Measurements from ENCODE around the gene LRRC46.

LRRC46 gene

DNA sequence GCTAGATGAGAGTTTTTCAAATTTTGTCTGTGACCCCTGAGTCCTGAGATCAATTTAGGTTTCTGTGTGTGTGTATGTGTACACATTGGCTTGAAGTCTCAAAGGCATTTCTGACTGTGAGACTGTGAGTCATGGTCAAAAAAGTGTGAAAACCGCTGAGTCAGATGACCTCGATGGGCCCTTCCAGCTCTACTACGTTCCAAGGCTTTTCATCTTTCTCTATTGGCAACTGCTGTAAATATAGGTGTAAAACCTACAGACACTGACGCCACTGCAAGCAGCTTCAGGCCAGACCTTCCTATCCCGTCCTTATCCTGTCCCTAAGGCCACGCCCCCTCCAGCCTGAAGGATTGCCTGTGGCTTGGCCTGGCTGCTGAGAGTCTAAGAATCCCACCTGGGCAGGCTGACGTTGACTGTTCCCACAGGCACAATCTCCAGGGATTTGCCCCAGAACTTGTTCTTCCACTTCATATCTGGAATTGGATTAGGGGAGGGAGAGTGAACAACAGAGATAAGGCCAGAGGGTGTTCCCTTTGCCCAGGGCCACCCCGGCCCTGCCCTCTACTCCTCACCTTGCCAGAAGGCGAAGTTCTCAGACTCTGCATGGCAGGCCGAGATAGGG is 21.2 kb upstream of the LRRC46 start:
- DNase-seq (ENCODE audit: low read depth): peak; percentile 76

DNA sequence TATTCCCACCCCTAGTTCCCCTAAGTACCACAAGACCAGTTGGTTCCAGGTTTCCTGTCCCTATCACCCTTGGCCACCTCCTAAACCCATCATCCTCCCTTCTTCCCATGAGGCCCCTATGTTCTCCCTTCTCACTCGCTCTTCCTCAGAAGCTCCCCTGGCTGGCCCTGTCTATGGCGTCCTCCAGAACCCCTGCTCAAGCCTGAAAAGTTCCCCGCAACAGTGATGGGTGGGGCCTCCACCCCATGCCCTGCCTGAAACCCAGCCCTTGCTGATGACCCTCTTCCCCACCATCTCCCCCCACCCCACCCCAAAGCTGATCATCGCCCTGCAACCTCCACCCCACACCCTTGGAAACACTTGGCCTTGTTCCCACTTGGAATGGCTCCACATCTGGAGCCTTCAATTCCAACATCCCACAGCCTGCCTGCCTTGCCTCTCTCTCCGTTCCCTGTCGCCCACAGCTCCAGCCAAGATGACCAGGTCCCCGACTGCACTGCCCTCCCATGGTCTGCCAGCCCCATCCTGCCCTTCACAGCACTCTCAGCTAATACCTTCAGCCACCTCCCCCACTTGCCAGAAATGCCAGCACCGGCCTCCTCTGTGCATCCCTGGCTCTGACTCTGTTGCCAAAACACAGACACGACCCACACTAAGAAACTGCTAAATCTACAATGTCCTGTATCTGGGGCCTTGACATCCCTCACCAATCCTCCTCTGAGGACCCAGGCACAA is 20.4 kb upstream of the LRRC46 start:
- DNase-seq (ENCODE audit: low read depth): no peak

DNA sequence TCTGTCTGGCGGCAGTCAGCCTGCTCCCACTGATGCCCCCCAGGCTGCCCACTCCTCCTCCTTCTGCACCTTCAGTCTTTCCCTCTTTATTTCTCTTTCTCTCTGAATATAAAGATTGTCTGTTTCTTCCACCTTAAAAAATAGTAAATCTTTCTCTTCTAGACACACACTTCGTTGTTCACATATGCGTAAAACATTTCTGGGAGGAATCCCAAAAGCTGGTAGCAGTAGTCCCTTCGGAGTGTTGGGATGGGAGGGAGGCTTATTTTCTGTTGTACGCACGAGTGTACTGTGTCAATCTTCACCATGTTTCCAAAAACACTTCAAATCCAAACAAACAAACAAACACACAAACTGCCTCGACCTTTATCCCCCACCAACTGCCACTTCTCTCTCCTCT is 19.8 kb upstream of the LRRC46 start:
- DNase-seq (ENCODE audit: low read depth): no peak

DNA sequence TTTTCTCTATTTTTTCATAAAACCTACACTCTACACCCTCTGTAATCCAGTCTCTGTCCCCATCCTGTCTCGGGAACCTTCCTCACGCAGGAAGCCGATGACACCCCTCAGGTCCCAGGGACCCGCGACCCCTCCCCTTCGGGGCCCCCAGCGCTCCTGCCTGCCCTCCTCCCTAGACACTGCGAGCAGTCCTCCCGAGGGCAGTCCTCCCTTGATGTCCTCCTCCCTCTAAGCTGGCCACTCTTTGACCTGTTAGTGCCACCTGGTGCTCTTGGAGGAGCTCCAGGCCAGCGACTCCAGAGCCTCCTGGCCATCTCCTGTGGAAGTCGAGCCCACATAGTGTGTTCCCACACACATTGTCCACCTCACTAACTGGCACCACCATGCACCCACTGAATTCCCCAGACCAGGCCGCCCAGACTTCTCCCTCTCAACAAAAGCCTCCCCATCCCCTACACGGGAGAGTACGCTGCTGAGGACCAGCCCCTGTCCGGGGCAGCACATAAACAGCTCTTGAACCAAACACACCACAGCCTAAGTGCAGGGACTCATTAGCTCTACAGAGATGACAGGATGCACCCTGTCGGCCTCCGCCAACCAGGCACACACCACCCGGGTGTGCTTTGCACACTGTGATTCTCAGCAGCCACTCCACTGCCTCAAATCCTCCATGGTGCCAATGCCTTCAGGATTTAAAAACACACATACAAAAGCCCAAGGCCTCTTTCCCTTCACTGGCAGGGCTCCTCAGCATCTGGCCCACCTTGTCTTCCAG is 19.1 kb upstream of the LRRC46 start:
- DNase-seq (ENCODE audit: low read depth): no peak

DNA sequence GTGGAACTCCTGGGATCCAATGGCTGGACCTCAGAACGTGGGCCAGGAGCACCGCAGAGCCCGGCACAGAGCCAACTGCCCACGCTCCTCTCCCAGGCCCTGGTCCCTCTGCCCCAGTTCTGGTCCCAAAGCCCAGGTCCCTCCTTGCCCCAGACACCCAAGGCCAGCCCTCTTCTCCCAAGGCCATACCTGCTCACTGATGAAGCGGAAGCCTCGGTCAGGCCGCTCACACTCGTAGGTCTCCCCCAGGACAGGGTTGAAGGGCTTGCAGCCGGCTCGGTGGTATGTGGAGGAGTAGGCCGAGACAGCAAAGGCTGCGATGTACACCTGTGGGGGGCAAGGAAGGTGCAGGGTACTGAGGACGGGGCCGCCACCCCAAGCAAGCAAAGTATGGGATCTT is 18.4 kb upstream of the LRRC46 start:
- DNase-seq (ENCODE audit: low read depth): no peak

GRCh38 chr17:47813512-47814031 is 17.9 kb upstream of the LRRC46 start:
- no peak for DNase-seq (ENCODE audit: low read depth)

DNA sequence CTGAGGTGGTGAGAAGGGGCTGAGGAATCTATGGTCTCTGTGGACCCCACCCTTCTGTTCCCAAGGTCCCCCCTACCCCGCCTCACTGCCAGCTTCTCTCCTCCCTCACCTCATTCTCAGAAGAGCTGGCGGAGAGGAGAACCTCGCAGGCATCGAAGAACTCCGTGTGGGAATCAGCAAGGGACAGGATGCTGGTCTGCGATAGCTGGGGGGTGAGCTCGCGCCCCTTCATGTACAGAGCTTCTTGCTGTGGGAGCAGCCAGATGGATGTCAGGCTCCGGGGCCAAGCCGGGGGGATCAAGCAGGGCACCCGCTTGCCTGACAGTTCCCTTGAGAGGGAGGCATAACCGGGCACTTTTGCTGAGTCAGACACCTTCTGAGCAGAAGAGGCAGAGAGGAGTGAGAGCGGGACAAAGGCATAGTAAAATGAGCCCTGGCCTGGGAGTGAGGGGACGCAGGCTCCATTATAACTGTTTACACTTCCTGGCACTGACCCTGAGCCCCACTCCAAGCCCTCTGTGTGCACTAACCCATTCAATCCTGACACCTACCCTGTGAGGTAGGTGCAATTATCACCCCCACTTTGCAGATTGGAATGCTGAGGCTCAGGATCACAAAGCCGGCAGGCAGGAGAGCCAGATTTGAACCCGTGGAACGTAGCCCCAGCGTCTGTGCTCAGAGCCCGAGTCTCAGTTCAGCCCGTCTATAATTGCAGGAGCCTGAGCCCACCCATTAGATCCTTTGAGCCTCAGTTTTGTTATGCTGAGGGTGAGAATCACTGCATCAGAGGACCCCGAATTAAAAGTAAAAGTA is 16.2 kb upstream of the LRRC46 start:
- no peak for DNase-seq (ENCODE audit: low read depth)

DNA sequence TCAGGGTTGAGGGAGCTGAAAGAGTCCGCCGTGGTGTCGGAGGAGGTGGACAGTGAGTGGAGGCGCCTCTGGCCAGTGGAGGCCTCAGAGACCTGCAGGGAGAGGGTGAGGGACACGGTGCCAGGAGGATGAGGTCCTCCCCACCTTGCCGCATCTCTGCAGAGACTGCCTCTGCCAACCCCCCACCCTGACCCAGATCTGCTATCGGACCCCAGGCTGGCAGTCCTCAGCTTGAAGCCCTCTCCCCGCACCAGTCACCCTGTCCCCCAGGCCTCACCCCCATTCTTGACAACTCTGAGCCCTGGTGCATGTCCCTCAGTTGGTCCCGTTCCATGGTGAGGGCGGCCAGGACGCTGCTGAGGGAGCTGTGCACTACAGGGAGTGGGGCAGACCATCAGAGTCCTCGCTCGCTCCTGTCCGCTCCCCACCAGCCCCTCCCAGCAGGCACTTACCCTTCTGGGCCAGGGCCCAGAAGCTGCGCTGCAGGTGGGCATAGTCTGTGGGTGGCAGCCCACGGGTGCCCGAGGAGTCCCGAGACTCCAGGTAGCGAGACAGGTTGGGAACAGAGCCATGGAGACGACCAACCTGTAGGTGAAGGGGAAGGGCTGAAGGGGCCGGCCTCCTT is 15.2 kb upstream of the LRRC46 start:
- no peak for DNase-seq (ENCODE audit: low read depth)

- DNase-seq (ENCODE audit: low read depth): no peak
Measured at GRCh38 chr17:47816947-47817346, 14.5 kb upstream of the LRRC46 start.

GRCh38 chr17:47818002-47818695 is 13.3 kb upstream of the LRRC46 start:
- no peak for DNase-seq (ENCODE audit: low read depth)

- no peak for DNase-seq (ENCODE audit: low read depth)
Measured at GRCh38 chr17:47819475-47819874, 12.0 kb upstream of the LRRC46 start.

- no peak for DNase-seq (ENCODE audit: low read depth)
Measured at GRCh38 chr17:47820033-47820789, 11.3 kb upstream of the LRRC46 start.

DNA sequence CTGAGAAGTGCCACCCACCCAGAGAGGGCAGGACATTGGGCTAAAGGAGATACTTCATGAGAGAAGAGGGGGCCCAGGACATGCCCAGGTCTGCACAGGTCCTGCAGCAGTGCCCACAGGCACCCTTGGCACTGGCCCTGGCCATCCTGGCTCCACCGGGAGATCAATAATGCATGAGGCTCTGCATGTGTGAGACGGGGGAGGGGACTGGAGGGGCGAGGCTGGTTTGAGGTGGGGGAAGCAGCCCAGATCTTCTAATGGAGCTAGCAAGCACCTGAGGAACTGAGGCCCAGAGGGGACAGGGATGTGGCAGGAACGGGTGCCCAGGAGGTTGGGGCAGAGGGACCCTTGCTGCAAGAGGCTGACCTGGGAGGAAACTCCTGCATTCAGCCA is 10.4 kb upstream of the LRRC46 start:
- DNase-seq (ENCODE audit: low read depth): no peak

- peak; percentile 40 for DNase-seq (ENCODE audit: low read depth)
Measured at GRCh38 chr17:47821424-47822391, 9.8 kb upstream of the LRRC46 start, which contains the start of gene OSBPL7. TSS of gene OSBPL7 (minus strand) at chr17:47821794. CDS start at chr17:47820278, 1,516 bp downstream.

GRCh38 chr17:47822785-47823184 is 8.7 kb upstream of the LRRC46 start:
- no peak for DNase-seq (ENCODE audit: low read depth)

DNA sequence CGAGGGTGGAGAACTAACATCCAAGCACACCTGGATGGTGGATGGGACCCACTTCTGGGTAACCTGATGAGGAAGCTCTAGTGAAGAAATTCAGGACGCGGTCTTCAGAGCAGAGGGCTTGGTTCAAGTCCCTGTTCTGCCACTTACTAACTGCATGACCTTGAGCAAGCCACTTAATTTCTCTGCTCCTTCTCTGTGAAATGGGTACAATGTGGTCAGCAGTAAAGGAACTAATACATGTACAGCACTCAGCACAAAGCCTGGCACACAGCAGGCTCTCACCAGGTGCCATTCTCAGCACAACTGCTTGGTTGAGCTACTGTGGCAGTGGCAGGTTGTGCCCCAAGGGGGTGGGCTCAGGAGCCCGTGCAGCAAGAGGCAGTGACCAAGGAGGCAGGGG is 8.0 kb upstream of the LRRC46 start:
- no peak for DNase-seq (ENCODE audit: low read depth)

DNA sequence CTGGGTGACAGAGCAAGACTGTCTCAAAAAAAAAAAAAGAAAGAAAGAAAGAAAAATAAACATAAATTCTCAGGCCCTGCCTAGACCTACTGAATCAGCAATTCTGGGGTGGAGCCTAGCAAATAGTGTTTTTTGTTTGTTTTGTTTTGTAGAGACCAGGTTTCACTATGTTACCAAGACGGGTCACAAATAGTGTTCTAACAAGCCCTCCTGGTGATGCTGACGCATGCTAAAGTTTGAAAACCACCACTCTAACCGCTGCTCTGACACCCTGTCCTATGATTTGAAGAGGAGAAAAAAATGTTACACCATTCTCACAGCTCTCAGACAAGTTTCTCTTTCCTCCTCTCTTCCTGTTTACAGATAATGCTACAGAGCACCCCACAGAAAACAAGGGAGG is 1.6 kb upstream of the LRRC46 start:
- no peak for DNase-seq (ENCODE audit: low read depth)

DNA sequence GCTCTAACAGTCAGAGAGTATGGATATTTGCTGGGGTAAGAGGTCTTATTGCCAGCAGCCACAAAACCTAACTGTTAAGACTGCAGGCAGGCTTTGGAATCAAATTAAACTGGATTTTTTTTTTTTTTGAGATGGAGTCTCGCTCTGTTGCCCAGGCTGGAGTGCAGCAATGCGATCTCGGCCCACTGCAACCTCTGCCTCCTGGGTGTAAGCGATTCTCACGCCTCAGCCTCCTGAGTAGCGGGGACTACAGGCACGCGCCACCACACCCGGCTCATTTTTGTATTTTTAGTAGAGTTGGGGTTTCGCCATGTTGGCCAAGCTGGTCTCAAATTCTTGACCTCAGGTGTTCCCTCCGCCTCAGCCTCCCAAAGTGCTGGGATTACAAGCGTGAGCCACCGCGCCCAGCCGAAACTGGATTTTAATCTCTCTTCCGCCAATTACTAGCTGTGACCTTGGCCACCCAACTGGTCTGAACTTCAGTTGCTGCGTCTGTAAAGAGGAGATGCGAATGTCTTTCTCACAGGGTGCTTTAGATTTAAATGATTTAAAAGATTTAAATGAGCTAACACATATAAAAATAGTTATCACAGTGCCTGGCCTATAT is 971 bp upstream of the LRRC46 start:
- no peak for DNase-seq (ENCODE audit: low read depth)

GRCh38 chr17:47831934-47832327 is 461 bp downstream of the LRRC46 start:
- DNase-seq (ENCODE audit: low read depth): no peak
